ENCODE results near the gene UBE2U. TPM values are rescaled to one million over a fixed set of nuclear protein-coding genes. Genes with fewer than 3 reads are reported as not detected.

UBE2U gene
- total and polyA plus RNA-seq, 2 of the 4 experiments (the other 2 are of a cell fraction), result not detected

DNA sequence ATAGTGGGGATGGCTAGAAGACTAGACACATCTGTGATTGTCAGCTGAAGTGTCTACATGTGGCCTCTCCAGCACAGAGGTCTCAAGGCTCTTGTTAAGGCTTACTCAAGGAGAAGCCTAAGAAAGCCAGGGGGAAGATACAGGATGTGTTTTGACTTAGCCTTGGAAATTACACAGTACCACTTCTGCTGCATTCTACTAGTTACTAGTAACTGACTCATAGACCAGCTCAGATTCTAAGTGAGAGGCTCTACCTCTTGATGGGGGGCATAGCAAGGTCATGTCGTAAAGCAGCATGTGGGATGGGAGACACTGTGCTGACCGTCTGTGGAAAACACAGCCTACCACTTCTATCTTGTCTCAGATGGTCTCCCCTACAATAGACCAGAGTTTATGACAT is 99.5 kb downstream of the UBE2U start:
- Histone ChIP-seq H3K56ac (ENCODE audit: extremely low read depth, insufficient read depth, low read length) (no peak overlapping the region), H3K27ac (ENCODE audit: insufficient read depth, low read length) (no peak overlapping the region), H4K20me1 (ENCODE audit: insufficient read depth, low read length) (no peaks in the 10 kb centered on the region), H3K36me3 (ENCODE audit: control insufficient read depth, insufficient read depth, low read length) (no peaks in the 10 kb centered on the region), H2BK120ac (ENCODE audit: low read depth, low read length) (no peak overlapping the region), H3K4me3 (ENCODE audit: insufficient read depth, low read depth, low read length) (no peak overlapping the region), H4K91ac (ENCODE audit: insufficient read depth, low read depth, low read length) (no peak overlapping the region), H2AK5ac (ENCODE audit: low read depth, low read length) (no peak overlapping the region), H2BK5ac (ENCODE audit: low read depth, low read length, poor library complexity, severe bottlenecking) (no peak overlapping the region), H2BK15ac (ENCODE audit: low read depth, low read length) (no peak overlapping the region), H3K14ac (replicated peaks; ENCODE audit: low read depth, low read length) (no peak overlapping the region), H3K9me1 (ENCODE audit: insufficient read depth, low read length) (no peaks in the 10 kb centered on the region), H3K4me2 (ENCODE audit: low read depth, low read length) (no peak overlapping the region), H2AFZ (replicated peaks; ENCODE audit: low read length, poor library complexity) (no peak overlapping the region), H3K79me1 (ENCODE audit: low read depth in 1 of 2, low read length in 2 of 2) (no peaks in the 10 kb centered on the region), H3K9ac (ENCODE audit: low read depth, low read length) (no peak overlapping the region), H3K9me3 (ENCODE audit: control insufficient read depth, insufficient read depth, low read length) (no peaks in the 10 kb centered on the region), H4K5ac (ENCODE audit: low read depth, low read length) (no peak overlapping the region), H4K8ac (ENCODE audit: low read depth in 2 of 2, low read length in 2 of 2) (no peak overlapping the region), H3K18ac (ENCODE audit: low read depth, low read length) (no peak overlapping the region), H3K4me1 (ENCODE audit: control insufficient read depth, insufficient read depth, low read length) (no peaks in the 10 kb centered on the region), H3K4ac (ENCODE audit: low read depth, low read length) (no peak overlapping the region), H3K23ac (ENCODE audit: low read depth, low read length) (no peak overlapping the region), H2AK9ac (replicated peaks; ENCODE audit: low read depth, low read length, poor library complexity) (no peak overlapping the region), H2BK20ac (ENCODE audit: low read depth, low read length) (no peak overlapping the region), H3K27me3 (ENCODE audit: control insufficient read depth, insufficient read depth, low read length) (no peaks in the 10 kb centered on the region)
- intact Hi-C loops (cut with micrococcal nuclease), result no loop called here
- no CpG with 5 or more reads among the region's 2 CpGs for WGBS, 2 experiments (ENCODE audit: extremely low coverage in 2 of 2, insufficient read length in 1 of 2)
- dilution Hi-C loops (cut with HindIII; ENCODE audit: low sequenced_read_pairs, unreplicated experiment), result no loop called here
- in situ Hi-C loops (cut with MboI; ENCODE audit: low sequenced_read_pairs), result no loop called here
- ATAC-seq (ENCODE audit: low read depth) (peak; percentile 46), DNase-seq (peak; percentile 20)
- CTCF ChIA-PET, result no interaction called here
- POLR2A ChIA-PET (ENCODE audit: unreplicated experiment), result no interaction called here
- BruUV-seq (replicated peaks), result no TSS peak
- TF ChIP-seq, protein P1, sequence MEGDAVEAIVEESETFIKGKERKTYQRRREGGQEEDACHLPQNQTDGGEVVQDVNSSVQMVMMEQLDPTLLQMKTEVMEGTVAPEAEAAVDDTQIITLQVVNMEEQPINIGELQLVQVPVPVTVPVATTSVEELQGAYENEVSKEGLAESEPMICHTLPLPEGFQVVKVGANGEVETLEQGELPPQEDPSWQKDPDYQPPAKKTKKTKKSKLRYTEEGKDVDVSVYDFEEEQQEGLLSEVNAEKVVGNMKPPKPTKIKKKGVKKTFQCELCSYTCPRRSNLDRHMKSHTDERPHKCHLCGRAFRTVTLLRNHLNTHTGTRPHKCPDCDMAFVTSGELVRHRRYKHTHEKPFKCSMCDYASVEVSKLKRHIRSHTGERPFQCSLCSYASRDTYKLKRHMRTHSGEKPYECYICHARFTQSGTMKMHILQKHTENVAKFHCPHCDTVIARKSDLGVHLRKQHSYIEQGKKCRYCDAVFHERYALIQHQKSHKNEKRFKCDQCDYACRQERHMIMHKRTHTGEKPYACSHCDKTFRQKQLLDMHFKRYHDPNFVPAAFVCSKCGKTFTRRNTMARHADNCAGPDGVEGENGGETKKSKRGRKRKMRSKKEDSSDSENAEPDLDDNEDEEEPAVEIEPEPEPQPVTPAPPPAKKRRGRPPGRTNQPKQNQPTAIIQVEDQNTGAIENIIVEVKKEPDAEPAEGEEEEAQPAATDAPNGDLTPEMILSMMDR (conservative IDR thresholded peaks at IDR 0.05; ENCODE audit: low read depth, low read length), result no peak
- no peak for TF ChIP-seq CHD1 (IDR thresholded peaks at IDR 0.05; ENCODE audit: low read depth, low read length)
- no peak for TF ChIP-seq MXI1 (IDR thresholded peaks at IDR 0.05; ENCODE audit: borderline replicate concordance, low read depth, low read length)
- TF ChIP-seq SMC3 (IDR thresholded peaks at IDR 0.05; ENCODE audit: low read depth, low read length), result no peak
- TF ChIP-seq CEBPB (IDR thresholded peaks at IDR 0.05; ENCODE audit: low read depth, low read length), result no peak
- no peak for TF ChIP-seq MAFK (IDR thresholded peaks at IDR 0.05; ENCODE audit: low read depth, low read length)
- no peak for TF ChIP-seq BHLHE40 (IDR thresholded peaks at IDR 0.05; ENCODE audit: low read depth, low read length)
- TF ChIP-seq MAZ (IDR thresholded peaks at IDR 0.05; ENCODE audit: borderline replicate concordance, low read depth, low read length), result no peak
- no peak for TF ChIP-seq RAD21 (IDR thresholded peaks at IDR 0.05; ENCODE audit: low read length)
- no peak for TF ChIP-seq RFX5 (IDR thresholded peaks at IDR 0.05; ENCODE audit: low read depth, low read length)
- no peak for TF ChIP-seq RCOR1 (IDR thresholded peaks at IDR 0.05; ENCODE audit: insufficient replicate concordance, low read length)
- TF ChIP-seq POLR2A (IDR thresholded peaks at IDR 0.05; ENCODE audit: low read depth, low read length), result no peak
- TF ChIP-seq FOS (IDR thresholded peaks at IDR 0.05; ENCODE audit: low read depth, low read length), result no peak
- TF ChIP-seq, protein P2, sequence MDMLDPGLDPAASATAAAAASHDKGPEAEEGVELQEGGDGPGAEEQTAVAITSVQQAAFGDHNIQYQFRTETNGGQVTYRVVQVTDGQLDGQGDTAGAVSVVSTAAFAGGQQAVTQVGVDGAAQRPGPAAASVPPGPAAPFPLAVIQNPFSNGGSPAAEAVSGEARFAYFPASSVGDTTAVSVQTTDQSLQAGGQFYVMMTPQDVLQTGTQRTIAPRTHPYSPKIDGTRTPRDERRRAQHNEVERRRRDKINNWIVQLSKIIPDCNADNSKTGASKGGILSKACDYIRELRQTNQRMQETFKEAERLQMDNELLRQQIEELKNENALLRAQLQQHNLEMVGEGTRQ (IDR thresholded peaks at IDR 0.05; ENCODE audit: low read depth, low read length), result no peak
- TF ChIP-seq, protein P3, sequence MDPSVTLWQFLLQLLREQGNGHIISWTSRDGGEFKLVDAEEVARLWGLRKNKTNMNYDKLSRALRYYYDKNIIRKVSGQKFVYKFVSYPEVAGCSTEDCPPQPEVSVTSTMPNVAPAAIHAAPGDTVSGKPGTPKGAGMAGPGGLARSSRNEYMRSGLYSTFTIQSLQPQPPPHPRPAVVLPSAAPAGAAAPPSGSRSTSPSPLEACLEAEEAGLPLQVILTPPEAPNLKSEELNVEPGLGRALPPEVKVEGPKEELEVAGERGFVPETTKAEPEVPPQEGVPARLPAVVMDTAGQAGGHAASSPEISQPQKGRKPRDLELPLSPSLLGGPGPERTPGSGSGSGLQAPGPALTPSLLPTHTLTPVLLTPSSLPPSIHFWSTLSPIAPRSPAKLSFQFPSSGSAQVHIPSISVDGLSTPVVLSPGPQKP (IDR thresholded peaks at IDR 0.05; ENCODE audit: borderline replicate concordance, low read depth, low read length), result no peak
- no peak for TF ChIP-seq NFE2L2 (IDR thresholded peaks at IDR 0.05; ENCODE audit: low read depth, low read length)
